Stimulated activated CD4-positive, alpha-beta T cell treated with anti-CD3 and anti-CD28 coated beads, TNF-alpha, amount 100 ng/mL, for 48 hours (primary cell): Measurements from ENCODE around the gene TBC1D1.

ENCODE experiments used
- DNase-seq, 3 donors: peaks; one replicate each; pipeline ENCODE4 v3.0.0-alpha.2; 2020; ENCODE audit warnings: low read depth in 3 of 3

The TBC1D1 gene

GRCh38 chr4:37924946-37925345 lies 34.1 kb downstream of the TBC1D1 start:
- DNase-seq = no peak

GRCh38 chr4:37927434-37927833 lies 36.5 kb downstream of the TBC1D1 start:
- DNase-seq = no peak

GRCh38 chr4:37928426-37929416 lies 37.8 kb downstream of the TBC1D1 start:
- no peak for DNase-seq

DNA sequence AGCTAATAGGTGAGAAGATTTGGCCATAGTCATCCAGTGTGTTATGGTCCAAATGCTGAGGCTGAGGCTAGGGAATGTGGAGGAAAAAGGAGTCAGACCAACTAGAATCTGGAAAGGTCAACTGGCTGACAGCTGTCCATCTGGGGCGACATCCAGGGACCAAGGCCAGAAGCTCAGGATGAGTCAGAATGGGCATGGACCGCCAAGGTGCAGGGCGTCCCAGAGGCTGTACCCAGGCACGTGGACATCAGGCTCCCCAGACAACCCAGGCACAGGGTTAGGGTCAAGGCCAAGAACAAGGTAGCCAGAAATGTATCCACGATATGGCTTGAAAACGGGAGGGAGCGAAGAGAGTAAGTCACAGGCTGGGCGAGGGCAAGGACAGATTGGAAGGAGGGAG lies 43.2 kb downstream of the TBC1D1 start:
- DNase-seq = no peak

DNA sequence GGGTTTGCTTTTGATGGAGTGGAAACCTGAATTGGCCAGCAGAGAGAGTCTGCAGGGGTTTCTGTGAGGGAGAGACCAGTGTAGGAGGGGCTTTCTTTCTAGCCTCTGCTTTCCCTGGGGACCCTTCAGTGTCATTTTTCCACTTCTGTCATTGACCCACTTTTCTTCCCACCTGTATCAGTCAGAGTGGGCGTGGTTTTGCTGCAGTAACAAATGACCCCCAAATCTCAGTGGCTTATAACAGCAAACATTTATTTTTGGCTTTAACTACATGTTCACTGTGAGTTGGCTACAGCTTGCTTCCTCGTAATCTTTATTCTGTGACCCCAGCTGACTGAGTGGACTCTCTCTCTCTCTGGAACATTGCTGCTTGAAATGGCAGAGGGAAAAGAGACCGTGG lies 43.7 kb downstream of the TBC1D1 start:
- no peak for DNase-seq

GRCh38 chr4:37935026-37935425 lies 44.1 kb downstream of the TBC1D1 start:
- no peak for DNase-seq

GRCh38 chr4:37936889-37937498 lies 46.1 kb downstream of the TBC1D1 start:
- no peak for DNase-seq

GRCh38 chr4:37938208-37938607 lies 47.3 kb downstream of the TBC1D1 start:
- DNase-seq = no peak

- no peak for DNase-seq
Observed at GRCh38 chr4:37946503-37947179, 55.8 kb downstream of the TBC1D1 start.

- no peak for DNase-seq
Observed at GRCh38 chr4:37948542-37948941, 57.7 kb downstream of the TBC1D1 start.

DNA sequence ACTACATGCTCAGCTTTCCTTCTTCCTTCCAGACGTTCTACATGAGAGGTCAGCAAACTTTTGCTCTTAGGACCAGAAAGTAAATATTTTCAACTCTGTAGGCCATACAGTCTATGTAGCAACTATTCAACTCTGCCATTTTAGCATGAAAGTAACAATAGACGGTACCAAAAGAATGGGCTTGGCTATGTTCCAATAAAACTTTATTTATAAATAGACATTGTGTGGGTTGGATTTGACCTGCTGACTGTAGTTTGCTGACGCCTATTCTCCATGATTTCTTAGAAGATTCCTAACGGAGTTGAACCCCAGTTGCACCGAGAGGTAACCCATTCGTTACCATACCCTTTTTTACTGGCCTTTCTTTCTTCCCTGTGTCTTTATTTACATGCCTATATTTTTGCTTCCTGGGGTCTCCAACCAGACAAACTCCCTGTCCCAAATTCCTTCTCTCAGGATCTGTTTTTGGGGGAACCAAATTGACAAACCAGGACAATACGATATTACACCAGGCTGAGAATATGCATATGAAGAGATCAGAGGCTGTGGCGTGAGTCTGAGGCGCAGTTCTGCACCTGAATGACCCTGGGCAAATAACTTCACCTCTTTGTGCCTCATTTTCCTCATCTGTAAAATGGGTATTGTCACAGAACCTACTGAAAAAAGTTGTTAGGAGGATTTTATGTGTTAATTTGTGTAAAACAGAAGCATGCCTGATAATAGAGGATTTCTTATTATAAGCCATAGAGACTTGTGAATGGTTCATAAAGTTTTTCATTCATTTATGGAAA lies 58.9 kb downstream of the TBC1D1 start:
- no peak for DNase-seq

DNA sequence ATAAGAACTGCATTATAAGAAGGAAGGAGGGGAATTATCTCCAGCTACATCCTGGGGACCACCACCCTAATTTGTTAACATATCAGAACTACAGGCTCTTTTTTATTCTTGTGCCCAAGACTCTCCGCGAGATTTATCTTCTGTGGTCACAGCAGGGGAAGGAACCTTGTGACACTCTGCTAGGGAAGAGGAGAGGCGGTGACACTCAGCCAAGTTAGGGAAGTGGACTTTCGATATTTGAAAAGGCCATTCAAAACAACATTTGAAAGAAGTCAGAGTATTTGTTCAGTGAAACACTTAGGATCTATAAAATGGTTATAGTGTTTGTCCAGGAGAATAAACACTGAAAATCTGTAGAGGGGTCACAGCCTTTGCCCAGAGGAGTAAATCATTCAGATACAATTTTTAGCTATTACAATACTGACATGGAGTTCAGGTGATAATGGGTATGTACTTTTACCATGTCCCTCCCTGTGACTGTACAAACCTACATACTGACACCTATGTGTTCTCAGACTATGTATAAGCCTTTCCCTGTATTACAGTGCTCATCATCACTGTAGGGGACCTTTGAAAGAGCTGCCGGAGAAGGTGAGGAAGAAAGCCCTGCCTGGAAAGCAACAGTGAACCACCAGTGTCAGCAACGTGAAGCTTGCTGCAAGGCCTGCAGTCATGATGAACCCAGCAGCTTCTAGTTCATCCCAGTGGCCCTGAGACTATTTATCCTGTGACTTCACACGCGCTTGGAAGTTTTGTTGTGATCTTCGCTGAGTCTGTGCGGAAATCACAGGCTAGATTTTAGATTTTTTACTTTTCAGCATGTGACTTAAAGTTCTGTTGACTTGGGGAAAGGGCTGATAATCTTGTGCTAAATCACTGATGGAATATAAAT lies 60.8 kb downstream of the TBC1D1 start:
- DNase-seq = no peak

DNA sequence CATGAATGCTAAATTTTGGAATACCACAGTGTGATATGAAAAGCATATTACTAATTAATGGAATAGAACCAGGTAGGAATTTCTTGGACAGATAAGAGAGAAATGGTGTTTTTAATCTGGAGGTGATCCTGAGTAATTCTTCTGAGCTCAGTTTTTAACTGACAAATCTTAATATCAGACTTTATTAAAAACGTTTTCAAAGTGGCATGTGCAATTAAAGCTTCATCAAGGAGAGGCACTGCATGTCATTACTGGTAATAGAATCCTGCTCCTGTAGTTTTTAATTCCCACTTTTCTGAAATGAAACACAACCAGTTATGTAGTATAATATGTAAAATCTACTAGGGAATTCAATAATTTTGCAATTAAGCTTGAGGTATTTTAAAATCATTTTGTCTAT lies 62.3 kb downstream of the TBC1D1 start:
- no peak for DNase-seq

- DNase-seq = no peak
Observed at GRCh38 chr4:37953620-37954293, 62.9 kb downstream of the TBC1D1 start.

GRCh38 chr4:37956941-37957340 lies 66.1 kb downstream of the TBC1D1 start:
- no peak for DNase-seq

DNA sequence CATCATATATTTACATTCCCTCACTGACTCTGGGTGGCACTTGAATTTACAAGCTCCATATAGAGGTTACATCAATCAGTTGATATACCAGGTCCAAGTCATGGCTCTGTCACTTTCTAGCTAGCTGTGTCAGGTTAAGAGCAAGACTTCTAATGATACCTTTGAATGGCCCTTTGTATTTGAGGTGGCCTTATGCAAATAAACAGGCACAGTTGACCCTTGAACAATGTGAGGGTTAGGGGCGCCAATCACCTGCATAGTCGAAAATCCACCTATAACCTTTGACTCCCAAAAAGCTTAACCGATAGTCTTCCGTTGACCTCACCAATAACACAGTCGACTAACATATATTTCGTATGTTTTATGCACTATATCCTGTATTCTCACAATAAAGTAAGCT lies 68.0 kb downstream of the TBC1D1 start:
- no peak for DNase-seq

GRCh38 chr4:37960098-37960497 lies 69.2 kb downstream of the TBC1D1 start, which contains the start of gene PTTG2:
TSS of gene PTTG2 (plus strand) at chr4:37960398. CDS start at chr4:37960435, 37 bp downstream.
- no peak for DNase-seq

DNA sequence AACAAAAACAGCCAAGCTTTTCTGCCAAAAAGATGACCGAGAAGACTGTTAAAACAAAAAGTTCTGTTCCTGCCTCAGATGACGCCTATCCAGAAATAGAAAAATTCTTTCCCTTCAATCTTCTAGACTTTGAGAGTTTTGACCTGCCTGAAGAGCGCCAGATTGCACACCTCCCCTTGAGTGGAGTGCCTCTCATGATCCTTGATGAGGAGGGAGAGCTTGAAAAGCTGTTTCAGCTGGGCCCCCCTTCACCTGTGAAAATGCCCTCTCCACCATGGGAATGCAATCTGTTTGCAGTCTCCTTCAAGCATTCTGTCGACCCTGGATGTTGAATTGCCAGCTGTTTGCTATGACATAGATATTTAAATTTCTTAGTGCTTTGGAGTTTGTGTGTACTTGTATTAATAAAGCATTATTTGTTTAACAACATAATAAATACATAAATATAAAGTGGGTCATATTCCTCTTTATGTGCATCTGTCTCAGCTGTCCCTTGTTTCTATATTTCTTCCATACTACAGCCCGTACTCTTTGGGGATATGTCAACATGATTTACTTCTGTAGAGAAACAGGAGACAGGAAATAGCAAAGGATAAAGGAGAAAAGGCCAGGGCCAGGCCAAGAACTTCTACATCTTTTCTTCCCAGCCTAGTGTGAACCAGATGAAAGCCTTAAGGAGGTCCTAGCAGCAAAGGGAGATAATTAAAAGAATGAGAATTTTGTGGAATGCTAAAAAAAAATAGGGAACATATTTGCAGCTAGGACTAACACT lies 70.0 kb downstream of the TBC1D1 start:
- DNase-seq = no peak

GRCh38 chr4:37964734-37965457 lies 74.0 kb downstream of the TBC1D1 start:
- DNase-seq = no peak
